Erythroblast (primary cell): ENCODE data around the gene NOX5.

Experiments used
- GATA1 ChIP-seq: IDR thresholded peaks from 2 replicates; pipeline ENCODE4 v1.6.1; 2011; ENCODE audit warnings: low read depth, mild to moderate bottlenecking, control low read depth, low read length, moderate library complexity
- POLR2A ChIP-seq: IDR thresholded peaks from 2 replicates; pipeline ENCODE4 v1.6.1; 2011; ENCODE audit warnings: mild to moderate bottlenecking, low read length

GRCh38 chr15:69089258-69089657 is 74.8 kb downstream of the NOX5 start:
- TF ChIP-seq POLR2A: no peak
- no peak for TF ChIP-seq GATA1
